Panc1 (cell line): ENCODE measurements around the gene ASTN2. TPM values are rescaled to one million over a fixed set of nuclear protein-coding genes. Genes with fewer than 3 reads are reported as not detected.

Source experiments
- ATAC-seq: fragments of 200-7000 bp; cut with Tn5 transposase; 2 replicates; pipeline ENCODE4 v1.9.1; 2020; ENCODE audit warnings: mild to moderate bottlenecking, moderate library complexity
- BruUV-seq: library from RNA; stranded (reverse); fragments of 400-500 nt; replicated peaks from 2 replicates; lab custom pipeline; 2021; lab: Mats Ljungman, UMichigan
- CTCF ChIA-PET: fragments of 300-600 bp; sonication (Branson Sonifier 250); formaldehyde crosslinking; loops from one replicate; lab custom pipeline; 2022; ENCODE audit warnings: antibody characterized with exemption; lab: Charles Lee
- POLR2A ChIA-PET: fragments of 300-600 bp; sonication (Branson Sonifier 250); formaldehyde crosslinking; loops from one replicate; lab custom pipeline; 2022; ENCODE audit warnings: antibody characterized with exemption; lab: Charles Lee
- DNase-seq: peaks from one replicate; pipeline ENCODE4 v3.0.0-alpha.2; 2010; ENCODE audit warnings: low read depth, low spot score
- H3K27ac ChIP-seq: 2 replicates; pipeline ENCODE4 v1.5.1; 2011; ENCODE audit warnings: mild to moderate bottlenecking, low read length, inconsistent platforms
- H3K27me3 ChIP-seq: fragments of 200-500 bp; sonication (Bioruptor generic); 2 replicates; pipeline ENCODE4 v1.6.0; 2014; ENCODE audit warnings: low read length, inconsistent platforms; ENCODE audit not compliant: control insufficient read depth, insufficient read depth
- H3K36me3 ChIP-seq: fragments of 200-500 bp; sonication (Bioruptor generic); 2 replicates; pipeline ENCODE4 v1.5.1; 2014; ENCODE audit warnings: inconsistent platforms, mild to moderate bottlenecking, low read length, moderate library complexity; ENCODE audit not compliant: control insufficient read depth, insufficient read depth
- H3K4me1 ChIP-seq: 2 replicates; pipeline ENCODE4 v1.5.1; 2011; ENCODE audit warnings: inconsistent platforms, mild to moderate bottlenecking, low read length, moderate library complexity; ENCODE audit not compliant: control insufficient read depth, insufficient read depth
- H3K4me3 ChIP-seq, 2 experiments: 2 replicates each; pipeline ENCODE4 v1.5.1; 2011 to 2012; ENCODE audit warnings: low read depth in 2 of 2, low read length in 2 of 2, mild to moderate bottlenecking in 2 of 2, inconsistent platforms in 1 of 2, moderate library complexity in 1 of 2
- H3K9me3 ChIP-seq: fragments of 200-500 bp; sonication (Bioruptor generic); 2 replicates; pipeline ENCODE4 v1.5.1; 2014; ENCODE audit warnings: low read depth, mild to moderate bottlenecking, inconsistent platforms, low read length, moderate library complexity; ENCODE audit not compliant: control insufficient read depth, insufficient read depth
- CTCF ChIP-seq: fragments of 450-650 bp; IDR thresholded peaks from 2 replicates; pipeline ENCODE4 v1.5.1; 2017; ENCODE audit warnings: mild to moderate bottlenecking
- POLR2AphosphoS5 ChIP-seq: IDR thresholded peaks from 2 replicates; pipeline ENCODE4 v1.6.1; 2012; ENCODE audit warnings: mild to moderate bottlenecking, low read depth, low read length, moderate library complexity
- REST ChIP-seq, 2 experiments: IDR thresholded peaks; 2 replicates each; pipeline ENCODE4 v1.6.1; 2011 to 2012; ENCODE audit warnings: low read depth in 2 of 2, control low read depth in 1 of 2, low read length in 1 of 2, mild to moderate bottlenecking in 1 of 2, moderate library complexity in 1 of 2; ENCODE audit not compliant: insufficient read depth in 1 of 2
- SIN3A ChIP-seq: IDR thresholded peaks from 2 replicates; pipeline ENCODE4 v1.6.1; 2012; ENCODE audit warnings: low read depth, mild to moderate bottlenecking, low read length, moderate library complexity, borderline replicate concordance; ENCODE audit not compliant: insufficient read depth
- TCF7L2 ChIP-seq: IDR thresholded peaks from 2 replicates; pipeline ENCODE4 v1.6.1; 2011; ENCODE audit warnings: mild to moderate bottlenecking, low read depth, low read length, inconsistent platforms
- in situ Hi-C: cut with HindIII; loops from 2 replicates; pipeline ENCODE4 v1.10.0; 2016; ENCODE audit warnings: low sequenced_read_pairs, low pct_unique_long_range_greater_than_20kb
- intact Hi-C: fragments of 100-400 bp; cut with micrococcal nuclease; formaldehyde crosslinking; loops from one replicate; pipeline ENCODE4 v1.10.0; 2022; ENCODE audit not compliant: unreplicated experiment
- total RNA-seq: library from RNA; stranded (reverse); gene quantifications from one replicate; pipeline ENCODE4 v1.2.1, GENCODE V29; 2021; ENCODE audit not compliant: unreplicated experiment

The ASTN2 gene
- total RNA-seq, 1 experiment from 2014 or later: 3.9 TPM

- TF ChIP-seq POLR2AphosphoS5 (no peak), CTCF (no peak), REST (IDR thresholded peaks at IDR 0.05; ENCODE audit: insufficient read depth in 1 of 2, low read depth in 2 of 2, low read length in 1 of 2) (no peak), SIN3A (no peak), TCF7L2 (no peak)
Measured at GRCh38 chr9:117145811-117146490, 268.9 kb downstream of the ASTN2 start.

GRCh38 chr9:117145081-117145480 lies 269.8 kb downstream of the ASTN2 start:
- TF ChIP-seq CTCF (no peak), REST (IDR thresholded peaks at IDR 0.05; ENCODE audit: insufficient read depth in 1 of 2, low read depth in 2 of 2, low read length in 1 of 2) (no peak), POLR2AphosphoS5 (no peak), TCF7L2 (no peak), SIN3A (no peak)
- in situ Hi-C loops (no loop called here), intact Hi-C loops (no loop called here)
- DNase-seq: no peak
- no peaks in the 10 kb centered on the region for H3K4me1 ChIP-seq
- H3K36me3 ChIP-seq: no peaks in the 10 kb centered on the region
- no TSS peak for BruUV-seq
- POLR2A ChIA-PET: no interaction called here
- H3K4me3 ChIP-seq: no peak overlapping the region
- H3K9me3 ChIP-seq: no peaks in the 10 kb centered on the region
- CTCF ChIA-PET: no interaction called here
- no peak overlapping the region for H3K27ac ChIP-seq
- no peak for ATAC-seq
- no peaks in the 10 kb centered on the region for H3K27me3 ChIP-seq

More at GRCh38 chr9:117145811-117146490, 268.9 kb downstream of the ASTN2 start:
- DNase-seq: no peak
- CTCF ChIA-PET: no interaction called here
- H3K4me1 ChIP-seq: no peaks in the 10 kb centered on the region
- no peaks in the 10 kb centered on the region for H3K9me3 ChIP-seq
- POLR2A ChIA-PET: no interaction called here
- intact Hi-C loops: no loop called here
- ATAC-seq: no peak
- H3K27me3 ChIP-seq: no peaks in the 10 kb centered on the region
- BruUV-seq: no TSS peak
- no peaks in the 10 kb centered on the region for H3K36me3 ChIP-seq
- H3K4me3 ChIP-seq: no peak overlapping the region
- in situ Hi-C loops: no loop called here
- no peak overlapping the region for H3K27ac ChIP-seq
